ENCODE measurements around the gene SELENON.

SELENON gene, protein sequence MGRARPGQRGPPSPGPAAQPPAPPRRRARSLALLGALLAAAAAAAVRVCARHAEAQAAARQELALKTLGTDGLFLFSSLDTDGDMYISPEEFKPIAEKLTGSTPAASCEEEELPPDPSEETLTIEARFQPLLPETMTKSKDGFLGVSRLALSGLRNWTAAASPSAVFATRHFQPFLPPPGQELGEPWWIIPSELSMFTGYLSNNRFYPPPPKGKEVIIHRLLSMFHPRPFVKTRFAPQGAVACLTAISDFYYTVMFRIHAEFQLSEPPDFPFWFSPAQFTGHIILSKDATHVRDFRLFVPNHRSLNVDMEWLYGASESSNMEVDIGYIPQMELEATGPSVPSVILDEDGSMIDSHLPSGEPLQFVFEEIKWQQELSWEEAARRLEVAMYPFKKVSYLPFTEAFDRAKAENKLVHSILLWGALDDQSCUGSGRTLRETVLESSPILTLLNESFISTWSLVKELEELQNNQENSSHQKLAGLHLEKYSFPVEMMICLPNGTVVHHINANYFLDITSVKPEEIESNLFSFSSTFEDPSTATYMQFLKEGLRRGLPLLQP

DNA sequence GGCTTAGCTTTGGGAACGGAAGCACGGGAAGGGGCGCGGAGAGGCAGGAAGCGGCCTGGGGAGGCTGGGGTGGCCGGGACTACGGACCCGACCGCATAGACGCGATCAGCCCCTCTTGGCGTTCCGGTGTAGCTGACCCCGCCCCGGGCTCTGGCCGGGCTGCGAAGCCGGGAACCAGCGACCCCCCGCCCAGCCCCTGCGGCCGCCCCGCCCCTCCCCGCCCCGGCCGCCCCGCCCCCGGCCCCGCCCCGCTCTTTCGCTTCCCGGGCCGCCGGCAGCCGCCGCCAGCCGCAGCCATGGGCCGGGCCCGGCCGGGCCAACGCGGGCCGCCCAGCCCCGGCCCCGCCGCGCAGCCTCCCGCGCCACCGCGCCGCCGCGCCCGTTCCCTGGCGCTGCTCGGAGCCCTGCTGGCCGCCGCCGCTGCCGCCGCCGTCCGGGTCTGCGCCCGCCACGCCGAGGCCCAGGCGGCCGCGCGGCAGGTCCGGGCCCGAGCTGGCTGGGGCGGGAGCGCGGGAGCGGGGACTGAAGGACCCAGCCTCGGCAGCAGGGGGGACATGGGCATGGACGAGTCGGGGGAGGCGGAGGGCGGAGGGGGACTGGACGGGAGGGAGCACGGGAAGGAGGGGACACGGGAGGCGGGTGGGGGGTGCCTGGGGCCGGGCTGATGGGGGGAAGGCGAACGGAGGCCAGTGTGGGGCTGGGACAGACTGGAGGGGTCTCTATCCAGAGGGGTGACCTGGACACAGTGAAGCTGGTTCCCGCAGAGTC, at the start of gene SELENON:
TSS of gene SELENON (plus strand) at position 259 of the 768 bp plus-strand sequence. CDS start at position 297, 38 bp downstream.
- no peak for DNase-seq (ENCODE audit: low read depth)

DNA sequence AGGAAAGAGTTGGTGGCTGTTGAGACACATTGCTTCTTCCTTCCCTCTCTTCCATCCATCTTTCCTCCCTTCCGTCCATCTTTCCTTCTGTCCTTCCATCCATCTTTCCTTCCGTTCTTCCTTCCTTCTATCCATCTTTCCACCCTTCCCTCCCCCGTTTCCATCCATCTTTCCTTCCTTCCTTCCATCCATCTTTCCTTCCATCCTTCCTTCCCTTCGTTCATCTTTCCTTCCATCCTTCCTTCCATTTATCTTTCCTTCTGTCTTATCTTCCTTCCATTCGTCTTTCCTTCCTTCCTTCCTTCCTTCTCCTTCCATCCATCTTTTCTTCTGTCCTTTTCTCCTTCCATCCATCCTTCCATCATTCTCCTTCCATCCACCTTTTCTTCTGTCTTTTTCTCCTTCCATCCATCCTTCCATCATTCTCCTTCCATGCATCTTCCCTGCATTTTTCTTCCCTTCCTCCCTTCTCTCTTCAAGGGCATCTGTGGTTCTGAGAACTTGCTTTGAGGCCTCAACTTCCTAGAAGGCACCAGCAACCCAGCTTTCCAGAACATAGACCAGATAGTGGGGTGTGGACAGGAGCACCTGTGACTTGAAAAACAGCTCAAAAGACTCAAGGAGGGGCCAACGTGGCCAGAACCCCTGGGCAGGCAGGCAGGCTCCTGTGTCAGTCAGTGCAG, 48.9 kb upstream of the SELENON start:
- no peak for DNase-seq (ENCODE audit: low read depth)

DNA sequence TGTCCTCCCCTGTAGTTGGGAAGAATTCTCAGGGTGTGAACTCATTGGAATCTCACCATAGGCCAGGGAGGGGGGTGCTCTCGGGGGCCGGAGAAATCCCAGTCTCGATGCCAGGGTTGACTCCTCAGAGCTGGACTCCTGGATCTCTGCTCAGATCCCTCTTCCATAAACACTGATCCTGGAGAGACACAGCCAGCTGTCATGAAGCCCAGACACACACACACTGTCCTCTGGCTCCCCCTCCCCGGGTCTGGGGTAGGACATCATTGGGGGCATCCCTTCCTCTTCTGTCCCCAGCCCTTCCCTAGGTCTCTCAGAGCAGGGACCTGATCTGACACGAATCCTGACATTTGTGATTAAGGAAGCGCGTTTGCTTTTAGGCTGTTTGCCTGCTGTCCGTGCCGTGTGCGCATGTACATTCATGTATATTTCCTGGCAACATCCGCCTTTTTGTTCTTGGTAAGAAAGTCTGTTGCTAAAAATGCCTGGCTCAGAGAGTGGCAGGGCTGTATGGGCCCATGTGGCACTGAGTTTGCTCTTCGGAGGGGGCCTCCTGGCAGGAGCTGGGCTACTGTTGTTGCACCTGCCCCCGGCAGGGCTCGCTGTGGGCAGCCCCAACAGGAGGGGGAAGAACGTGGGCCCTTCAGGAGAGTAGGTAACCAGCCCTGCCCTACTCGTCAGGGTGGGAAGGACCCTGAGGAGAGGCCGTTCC, 45.4 kb upstream of the SELENON start:
- DNase-seq (ENCODE audit: low read depth): no peak

DNA sequence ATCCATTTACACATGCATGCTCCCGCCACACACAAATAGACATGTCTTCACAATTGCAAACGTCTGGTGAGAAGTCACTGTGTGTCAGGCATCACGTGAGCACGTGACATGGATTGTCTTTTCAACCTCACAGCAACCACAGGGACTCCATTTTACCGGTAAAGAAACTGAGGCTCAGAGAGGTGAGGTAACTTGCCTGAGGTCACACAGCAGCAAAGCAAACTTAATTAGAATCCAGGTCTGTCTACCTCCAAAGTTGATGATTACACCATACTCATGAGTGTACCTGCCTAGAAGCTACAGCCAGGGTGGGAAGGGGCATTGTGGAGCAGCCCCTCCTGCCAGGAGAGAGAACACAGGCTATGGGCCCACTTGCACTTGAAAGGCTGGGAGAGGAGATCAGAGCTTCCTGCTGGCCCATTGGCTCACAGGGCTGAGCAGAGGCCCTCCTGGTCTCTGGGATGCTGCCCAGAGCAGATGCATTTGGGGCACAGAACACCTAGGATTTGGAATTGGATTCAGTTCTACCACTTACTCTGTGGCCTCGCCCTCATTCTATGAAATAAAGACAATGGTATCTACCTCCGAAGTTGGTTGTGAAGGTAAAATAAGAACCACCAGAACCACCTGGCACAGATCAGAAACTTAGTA, 44.4 kb upstream of the SELENON start:
- DNase-seq (ENCODE audit: low read depth): no peak

DNA sequence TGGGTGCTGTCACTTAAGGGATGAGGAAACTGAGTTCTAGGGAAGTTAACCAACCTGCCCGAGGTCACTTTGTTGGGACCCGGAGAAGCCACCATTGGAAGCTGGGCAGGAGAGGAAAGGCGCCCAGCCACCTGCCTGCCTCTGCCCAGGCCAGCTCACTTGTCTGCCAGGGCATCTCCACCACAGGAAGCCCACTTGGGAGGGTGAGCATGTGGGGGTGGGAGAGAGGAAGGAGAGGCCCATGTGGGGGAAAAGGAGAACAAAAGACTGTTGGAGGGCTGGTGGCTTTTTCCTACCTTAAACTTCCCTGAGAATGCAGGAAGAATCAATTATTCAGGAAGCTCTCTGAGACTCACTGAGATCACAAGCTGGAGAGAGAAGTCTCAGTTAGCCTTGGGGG, 43.8 kb upstream of the SELENON start:
- DNase-seq (ENCODE audit: low read depth): no peak

DNA sequence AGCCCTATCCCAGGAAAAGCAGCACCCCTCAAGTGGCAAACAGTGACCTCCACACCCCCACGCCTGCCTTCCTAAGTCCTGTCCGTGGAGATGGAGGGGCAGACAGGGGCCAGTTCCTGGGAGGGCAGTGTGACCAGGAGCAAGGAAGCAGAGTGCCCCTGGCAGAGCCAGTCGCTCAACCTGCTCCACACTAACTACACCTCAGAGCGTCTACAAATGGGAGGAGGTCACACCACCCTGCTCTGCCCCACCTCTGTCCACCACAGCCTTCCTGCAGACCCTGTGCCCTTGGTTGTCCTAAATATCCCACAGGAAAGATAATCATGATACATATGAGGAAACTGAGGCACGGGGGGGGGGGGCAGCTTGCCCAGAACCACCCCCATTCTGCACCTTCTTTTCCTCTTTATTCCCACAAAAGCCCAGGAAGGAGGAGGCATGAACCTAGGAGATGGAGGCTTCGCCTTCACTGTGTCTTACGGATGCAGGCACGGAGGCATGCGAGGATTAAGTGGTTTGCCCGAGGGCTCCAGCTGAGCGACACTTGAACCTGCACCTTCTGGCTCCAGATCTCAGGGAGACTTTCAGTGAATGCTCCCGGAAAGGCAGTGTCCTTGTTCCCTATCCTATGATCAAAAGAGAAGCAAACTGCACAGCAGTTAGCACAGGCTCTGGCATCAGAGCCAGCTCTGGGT, 42.7 kb upstream of the SELENON start:
- DNase-seq (ENCODE audit: low read depth): no peak

DNA sequence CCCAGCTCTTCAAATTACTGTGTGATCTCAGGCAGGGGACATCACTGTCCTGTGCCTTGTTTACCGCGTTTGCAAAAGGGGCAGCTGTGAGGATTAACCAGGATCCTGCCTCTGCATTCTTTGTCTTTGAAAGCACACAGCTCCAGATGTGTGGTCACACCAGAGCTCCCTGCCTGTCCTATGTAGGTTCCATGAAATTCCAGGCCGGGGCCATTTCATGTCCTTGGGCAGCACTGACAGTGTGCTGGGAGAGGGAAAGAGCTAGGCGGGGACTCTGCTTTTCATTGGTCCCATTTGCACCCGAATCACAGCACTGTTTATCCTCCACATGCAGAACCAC, 42.2 kb upstream of the SELENON start:
- no peak for DNase-seq (ENCODE audit: low read depth)

DNA sequence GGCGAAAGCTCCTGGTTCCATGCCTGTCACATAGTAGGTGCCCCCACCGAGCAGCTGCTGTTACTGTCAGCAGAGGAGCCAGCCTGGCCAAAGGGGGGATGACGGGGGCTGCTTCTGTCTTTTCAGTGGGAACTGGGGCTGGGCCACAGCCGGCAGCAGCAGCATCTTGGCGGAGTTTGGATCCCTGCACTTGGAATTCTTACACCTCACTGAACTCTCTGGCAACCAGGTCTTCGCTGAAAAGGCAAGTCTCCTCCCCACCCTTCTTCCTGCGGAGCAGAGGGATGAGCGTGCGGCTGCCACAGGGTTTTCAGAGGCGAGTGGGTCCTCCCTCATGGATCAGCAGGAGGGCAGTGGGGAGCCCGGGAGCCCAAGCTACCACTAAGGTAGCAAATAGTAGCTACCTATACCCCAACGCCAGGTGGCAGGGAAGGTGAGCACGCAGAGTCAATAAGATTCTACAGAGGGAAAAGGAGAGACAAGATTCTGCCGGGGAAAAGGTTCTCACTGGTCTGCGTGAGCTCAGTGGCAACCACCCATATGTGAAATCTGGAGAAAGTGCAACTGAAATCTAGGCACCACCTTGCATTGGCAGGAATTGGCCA, 41.4 kb upstream of the SELENON start:
- no peak for DNase-seq (ENCODE audit: low read depth)

DNA sequence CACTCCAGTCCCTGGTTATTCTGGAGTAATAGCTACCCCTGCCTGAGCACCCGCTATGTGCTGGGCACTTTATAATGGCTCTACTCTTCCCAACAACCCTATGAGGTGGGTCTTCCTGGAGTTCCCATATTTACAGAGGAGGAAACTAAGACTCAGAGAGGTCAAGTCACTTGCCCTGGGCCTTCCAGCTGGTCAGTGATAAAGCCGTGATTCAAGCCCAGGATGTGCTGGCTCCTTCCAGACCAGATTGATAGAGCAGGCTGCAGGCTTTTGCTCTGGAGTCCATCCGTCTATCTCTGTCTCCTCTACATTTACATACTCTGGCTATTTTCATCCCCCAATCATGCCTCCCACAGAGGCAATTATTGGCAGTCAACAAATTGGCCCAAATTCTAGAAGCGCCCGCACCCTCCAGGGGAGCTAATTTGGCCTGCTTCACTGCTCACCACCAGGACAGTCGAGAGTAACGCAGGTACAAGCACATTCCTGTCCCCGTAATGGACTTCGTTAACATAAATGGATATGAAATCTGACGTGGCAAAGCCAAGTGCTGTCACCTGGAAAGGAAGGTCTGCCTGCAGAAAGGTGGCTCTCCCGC, 39.8 kb upstream of the SELENON start:
- DNase-seq (ENCODE audit: low read depth): no peak

DNA sequence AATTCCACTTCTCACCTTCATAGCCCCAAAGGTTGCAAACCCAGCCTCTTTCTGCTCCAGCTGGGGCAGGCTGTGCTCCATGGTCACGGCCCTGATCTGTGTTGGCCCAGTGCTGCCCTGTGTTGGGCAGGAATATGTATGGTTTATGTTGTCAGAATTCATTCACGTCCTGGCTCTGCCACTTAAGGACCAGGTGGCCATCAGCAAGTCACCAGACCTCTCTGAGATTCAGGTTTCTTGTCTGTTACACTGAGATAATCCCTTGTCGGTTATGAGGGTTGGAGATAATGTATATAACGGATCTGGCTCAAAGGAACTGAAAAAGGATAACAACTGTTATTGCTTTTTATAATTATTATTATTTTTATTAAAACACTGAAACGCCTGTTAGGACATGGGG, 39.1 kb upstream of the SELENON start:
- no peak for DNase-seq (ENCODE audit: low read depth)

DNA sequence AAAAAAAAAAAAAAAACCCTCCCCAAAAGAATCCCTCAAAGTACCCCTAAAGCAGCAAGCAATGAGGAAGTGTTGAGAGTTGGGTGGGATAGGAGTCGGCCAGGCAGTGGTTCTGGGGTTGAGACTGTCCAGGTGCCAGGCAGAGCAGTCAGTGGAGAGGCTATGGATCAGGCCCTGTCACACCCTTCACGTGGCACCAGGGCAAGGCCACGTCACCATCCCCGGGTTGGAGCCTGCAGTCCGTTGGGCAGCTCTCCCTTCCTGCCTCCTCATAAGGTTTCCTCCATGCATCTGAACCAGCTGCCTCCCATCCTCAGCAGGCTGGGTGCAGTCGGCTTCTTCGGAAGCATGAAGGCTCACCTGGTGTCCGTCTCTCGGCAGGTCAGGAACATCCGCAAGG, 36.5 kb upstream of the SELENON start:
- DNase-seq (ENCODE audit: low read depth): no peak

DNA sequence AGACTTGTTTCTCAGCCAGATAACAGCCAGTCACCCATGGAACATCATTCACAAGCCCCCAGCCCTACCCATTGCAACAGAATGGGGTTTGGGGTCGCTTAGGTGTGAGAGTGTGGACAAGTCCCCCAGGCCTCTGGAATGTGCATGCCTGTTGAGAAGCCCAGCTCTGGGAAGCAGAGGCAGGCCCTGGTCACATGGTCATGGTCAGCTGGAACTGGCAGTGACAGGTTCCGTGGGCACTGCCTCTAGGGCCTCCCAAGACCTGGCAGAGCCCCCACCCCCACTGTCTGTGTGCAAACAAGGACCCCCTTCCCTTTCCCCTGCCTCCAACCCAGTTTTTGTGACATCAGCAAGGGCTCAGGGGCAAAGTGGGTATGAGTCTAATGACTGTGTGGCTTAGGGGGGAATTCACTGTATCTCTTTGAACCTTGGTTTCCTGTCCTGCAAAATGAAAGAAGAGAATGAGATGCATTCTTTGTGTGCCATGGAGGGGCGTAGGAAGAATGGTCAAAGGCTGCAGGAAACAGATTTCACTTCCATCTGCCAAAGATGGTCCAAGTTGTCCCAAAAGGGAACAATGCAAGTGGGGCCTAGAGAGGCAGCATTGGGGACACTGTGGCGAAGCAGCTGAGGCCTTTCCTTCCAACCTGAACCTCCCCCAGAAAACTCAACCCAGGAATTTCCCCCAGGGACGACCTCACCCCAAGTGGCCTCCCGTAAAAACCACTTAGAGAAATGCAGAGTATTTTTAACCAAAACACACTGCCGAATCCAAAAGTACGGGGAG, 34.7 kb upstream of the SELENON start:
- DNase-seq (ENCODE audit: low read depth): no peak

DNA sequence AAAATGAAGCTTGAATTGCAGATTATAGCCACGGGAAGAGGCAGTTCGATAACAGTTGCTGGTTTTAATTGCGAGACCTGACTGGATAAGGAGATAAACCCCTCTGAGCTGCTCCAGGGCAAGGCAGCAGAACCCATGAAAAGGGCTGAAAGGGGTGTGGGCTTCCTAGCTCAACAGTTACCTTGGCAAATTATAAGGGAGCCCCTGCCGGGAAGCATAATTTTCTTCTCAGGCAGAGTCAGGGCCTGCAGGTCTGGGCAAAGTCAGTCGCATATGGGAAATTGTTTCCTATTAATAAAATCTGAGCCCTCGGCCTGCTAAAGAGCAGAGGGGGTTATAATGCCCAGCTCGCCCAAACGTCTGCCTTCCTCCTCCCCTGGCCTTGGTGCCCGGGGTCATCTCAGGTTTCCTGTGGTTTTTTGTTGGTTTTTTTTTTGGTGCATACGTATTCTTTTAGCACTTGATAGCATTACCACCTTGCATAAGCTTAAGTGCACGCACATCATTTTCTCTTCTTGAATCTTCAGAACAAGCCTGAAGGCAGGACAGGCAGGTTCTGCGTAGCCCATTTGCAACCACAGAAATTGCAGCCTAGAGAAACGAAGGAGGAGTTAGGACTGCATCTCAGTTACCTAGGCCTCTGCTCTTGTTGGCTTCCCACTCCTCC, 33.9 kb upstream of the SELENON start:
- no peak for DNase-seq (ENCODE audit: low read depth)

DNA sequence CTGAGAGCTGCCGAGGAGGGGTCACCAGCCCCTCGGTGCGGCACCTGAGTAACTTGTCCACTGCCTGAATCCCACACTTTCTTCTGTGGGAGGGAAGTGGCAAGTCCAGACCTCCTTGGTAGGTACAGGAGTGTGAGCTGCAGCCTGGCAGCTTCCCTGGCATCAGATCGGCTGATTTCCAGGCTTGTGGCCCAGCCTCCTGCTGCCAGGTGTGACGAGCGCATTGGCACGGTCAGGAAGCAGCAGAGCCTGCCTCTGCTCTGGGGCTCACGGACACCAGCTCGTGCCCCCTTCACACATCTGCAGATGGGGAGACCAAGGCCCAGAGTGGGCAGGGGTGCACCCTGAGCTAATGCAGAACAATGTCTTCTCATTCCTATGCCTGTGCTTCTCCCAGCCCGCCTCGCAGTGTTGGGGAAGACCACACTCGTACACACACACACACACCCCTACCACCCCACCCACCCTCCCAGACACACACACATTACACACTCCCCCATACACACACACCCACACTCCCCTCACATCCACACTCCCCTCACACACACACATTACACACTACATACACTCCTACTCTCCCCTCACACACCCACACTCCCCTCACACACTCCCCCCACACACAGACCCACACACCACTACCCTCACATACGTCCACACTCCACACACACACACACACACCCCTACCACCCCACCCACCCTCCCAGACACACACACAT, 33.1 kb upstream of the SELENON start:
- DNase-seq (ENCODE audit: low read depth): no peak

DNA sequence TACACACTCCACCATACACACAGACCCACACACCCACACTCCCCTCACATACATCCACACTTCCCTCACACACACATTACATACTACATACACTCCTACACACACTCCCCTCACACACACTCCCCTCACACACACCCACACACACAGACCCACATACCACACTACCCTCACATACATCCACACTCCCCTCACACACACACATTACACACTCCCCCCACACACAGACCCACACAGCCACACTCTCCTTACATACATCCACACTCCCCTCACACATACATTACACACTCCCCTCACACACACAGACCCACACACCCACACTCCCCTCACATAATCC, 32.6 kb upstream of the SELENON start:
- no peak for DNase-seq (ENCODE audit: low read depth)

DNA sequence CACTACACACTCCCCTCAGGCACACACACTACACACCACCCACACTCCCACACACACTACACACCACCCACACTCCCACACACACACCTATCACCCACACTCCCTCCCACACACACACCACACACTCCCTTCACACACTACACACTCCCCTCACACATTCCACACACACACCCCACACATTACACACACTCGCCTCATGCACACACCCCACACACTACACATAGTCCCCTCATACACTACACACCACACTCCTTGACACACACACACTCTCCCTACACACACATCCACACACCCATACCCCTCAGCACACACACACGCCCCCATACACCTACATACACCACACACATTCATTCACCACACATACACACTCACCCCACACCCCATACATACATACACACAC, 31.0 kb upstream of the SELENON start:
- no peak for DNase-seq (ENCODE audit: low read depth)

DNA sequence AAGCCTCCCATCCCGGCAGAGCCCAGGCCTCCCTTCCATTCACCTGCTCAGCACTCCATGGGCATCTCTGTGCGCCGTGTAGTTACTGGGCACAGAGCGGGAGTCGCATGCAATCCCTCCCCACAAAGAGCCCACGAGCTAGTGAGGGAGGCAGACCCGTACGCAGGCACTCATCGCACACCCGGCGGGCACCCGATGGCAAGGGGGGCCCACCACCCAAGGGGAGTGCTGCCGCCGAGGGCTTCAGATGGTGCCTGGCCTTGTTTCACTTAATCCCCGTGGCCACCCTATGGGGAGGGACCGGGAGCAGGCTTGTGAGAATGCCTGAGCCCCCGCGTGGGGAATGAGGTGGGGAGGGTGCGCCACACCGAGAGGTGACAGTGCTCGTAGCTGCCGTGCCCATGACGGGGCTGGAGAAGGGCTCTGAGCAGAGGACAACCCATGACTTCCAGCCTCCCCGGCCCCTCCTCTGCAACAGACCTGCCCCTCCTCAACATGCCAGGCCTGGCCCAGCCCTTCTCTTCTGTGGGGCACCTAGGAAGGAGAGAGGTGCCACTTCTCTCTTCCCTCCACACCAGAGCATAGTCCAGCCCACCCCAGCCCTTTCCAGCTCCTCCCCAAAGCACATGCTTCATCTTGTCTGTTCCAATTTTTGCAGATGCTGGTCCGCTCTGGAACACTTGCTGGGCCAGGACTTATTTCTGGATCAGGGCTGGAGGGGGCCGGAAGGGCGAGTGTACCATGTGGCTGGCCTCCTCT, 30.2 kb upstream of the SELENON start:
- DNase-seq (ENCODE audit: low read depth): no peak

Data from stromal cell of bone marrow (primary cell).